HEK293 (cell line): ENCODE results near the gene ITGA5.

Source experiments
- ZNF121 ChIP-seq: fragments of 450-650 bp; formaldehyde crosslinking; IDR thresholded peaks from 2 replicates; pipeline ENCODE4 v1.5.1; 2016; ENCODE audit warnings: missing biosample characterization, missing genetic modification characterization
- ZNF211 ChIP-seq: fragments of 450-650 bp; formaldehyde crosslinking; IDR thresholded peaks from 2 replicates; pipeline ENCODE4 v1.5.1; 2016; ENCODE audit warnings: low read depth, missing biosample characterization, missing genetic modification characterization
- TF ChIP-seq, protein P1 (sequence below): fragments of 450-650 bp; IDR thresholded peaks from 2 replicates; pipeline ENCODE4 v1.5.1; 2018; ENCODE audit warnings: missing biosample characterization, mild to moderate bottlenecking, missing genetic modification characterization

DNA sequence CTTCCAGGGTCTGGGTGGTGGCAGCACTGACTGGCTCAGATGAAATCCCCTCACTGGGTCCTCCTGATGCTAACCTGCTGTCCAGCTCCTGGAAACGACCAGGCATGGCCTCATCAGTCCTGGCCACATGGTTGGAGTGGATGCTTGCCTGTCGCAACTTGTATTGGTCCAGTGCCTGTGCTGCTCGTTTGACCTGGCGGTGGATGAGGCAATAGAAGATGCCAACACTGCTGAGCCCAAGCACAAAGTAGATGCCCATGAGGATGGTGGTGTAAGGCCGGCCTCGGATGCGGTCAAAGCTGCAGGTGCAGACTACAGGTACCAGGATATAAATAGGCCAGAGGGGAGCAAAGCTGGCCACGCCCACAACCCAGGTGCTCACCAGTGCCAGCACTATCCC is 56.0 kb downstream of the ITGA5 start:
- TF ChIP-seq, protein P1, sequence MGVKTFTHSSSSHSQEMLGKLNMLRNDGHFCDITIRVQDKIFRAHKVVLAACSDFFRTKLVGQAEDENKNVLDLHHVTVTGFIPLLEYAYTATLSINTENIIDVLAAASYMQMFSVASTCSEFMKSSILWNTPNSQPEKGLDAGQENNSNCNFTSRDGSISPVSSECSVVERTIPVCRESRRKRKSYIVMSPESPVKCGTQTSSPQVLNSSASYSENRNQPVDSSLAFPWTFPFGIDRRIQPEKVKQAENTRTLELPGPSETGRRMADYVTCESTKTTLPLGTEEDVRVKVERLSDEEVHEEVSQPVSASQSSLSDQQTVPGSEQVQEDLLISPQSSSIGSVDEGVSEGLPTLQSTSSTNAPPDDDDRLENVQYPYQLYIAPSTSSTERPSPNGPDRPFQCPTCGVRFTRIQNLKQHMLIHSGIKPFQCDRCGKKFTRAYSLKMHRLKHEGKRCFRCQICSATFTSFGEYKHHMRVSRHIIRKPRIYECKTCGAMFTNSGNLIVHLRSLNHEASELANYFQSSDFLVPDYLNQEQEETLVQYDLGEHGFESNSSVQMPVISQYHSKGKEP (tag by site-specific recombination) = no peak
- TF ChIP-seq ZNF211 (tag by site-specific recombination) (no peak), ZNF121 (tag by site-specific recombination) (no peak)
